Activated naive CD8-positive, alpha-beta T cell treated with anti-CD3 and anti-CD28 coated beads, Interleukin-2, amount 50 U/mL, for 24 hours (primary cell): Measurements from ENCODE around the gene MAPK9.

Experiments used
- ATAC-seq: fragments of 150-1000 bp; cut with Tn5 transposase; one replicate; pipeline ENCODE4 v1.10.0; 2021
- DNase-seq: peaks from one replicate; pipeline ENCODE4 v3.0.0; 2021
- H3K27ac Mint-ChIP-seq: one replicate; pipeline ENCODE4 v1.8.0; 2021; ENCODE audit warnings: mild to moderate bottlenecking, mixed read lengths
- H3K27me3 Mint-ChIP-seq: one replicate; pipeline ENCODE4 v1.8.0; 2021; ENCODE audit warnings: mixed read lengths
- H3K36me3 Mint-ChIP-seq: one replicate; pipeline ENCODE4 v1.8.0; 2021; ENCODE audit warnings: low read depth, mixed read lengths
- H3K4me1 Mint-ChIP-seq: one replicate; pipeline ENCODE4 v1.8.0; 2021; ENCODE audit warnings: mixed read lengths
- H3K4me3 Mint-ChIP-seq: one replicate; pipeline ENCODE4 v1.8.0; 2021; ENCODE audit warnings: mild to moderate bottlenecking, moderate library complexity, mixed read lengths
- H3K9me3 Mint-ChIP-seq: one replicate; pipeline ENCODE4 v1.8.0; 2021; ENCODE audit warnings: mixed read lengths

Gene MAPK9

DNA sequence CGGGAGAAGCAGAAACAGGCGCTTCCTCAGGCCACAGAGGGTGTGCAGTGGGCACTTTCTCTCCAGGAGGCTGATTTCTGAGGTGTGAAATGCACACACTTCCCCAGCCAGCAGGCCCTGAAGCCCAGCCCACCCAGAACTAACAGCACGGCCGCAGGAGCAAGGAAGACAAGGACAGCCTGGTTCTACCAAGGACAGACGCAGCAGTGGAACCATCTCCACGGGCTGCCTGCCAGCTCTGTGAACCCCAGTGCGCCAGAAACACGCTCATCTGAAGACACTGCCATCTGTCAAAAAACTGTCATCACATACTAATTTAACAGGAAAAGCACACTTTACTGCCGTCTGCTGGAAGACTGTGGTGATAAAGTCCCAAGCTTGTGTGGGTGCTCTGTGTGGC is 40.7 kb downstream of the MAPK9 start:
- H3K4me3 Mint-ChIP-seq, result no peak overlapping the region
- no peaks in the 10 kb centered on the region for H3K4me1 Mint-ChIP-seq
- ATAC-seq (no peak), DNase-seq (no peak)
- H3K9me3 Mint-ChIP-seq, result peaks cover 50% of the 10 kb centered on the region
- H3K27ac Mint-ChIP-seq, result no peak overlapping the region
- no peaks in the 10 kb centered on the region for H3K27me3 Mint-ChIP-seq
- peaks cover 95% of the 10 kb centered on the region for H3K36me3 Mint-ChIP-seq

DNA sequence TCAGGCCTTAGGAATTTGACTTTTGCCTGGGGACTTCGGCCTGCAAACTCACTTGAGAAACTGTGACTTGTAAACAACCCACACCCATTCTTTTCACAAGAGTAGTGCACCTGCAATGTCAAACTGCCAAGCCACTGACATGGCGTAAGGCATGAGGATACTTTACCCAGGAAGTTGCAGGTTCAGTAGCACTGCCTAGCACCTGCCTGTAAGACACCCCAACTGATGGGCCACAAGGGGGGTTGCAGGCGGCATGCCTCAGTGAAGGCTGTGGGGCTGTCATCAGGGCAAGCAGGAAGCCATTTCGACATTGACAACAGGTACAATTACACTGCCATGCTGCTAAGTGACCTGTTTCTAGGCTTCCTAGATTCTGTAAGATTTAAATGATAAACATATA is 41.6 kb downstream of the MAPK9 start:
- H3K9me3 Mint-ChIP-seq, result peaks cover 46% of the 10 kb centered on the region
- H3K36me3 Mint-ChIP-seq, result peaks cover 94% of the 10 kb centered on the region
- H3K27me3 Mint-ChIP-seq, result no peaks in the 10 kb centered on the region
- DNase-seq (no peak), ATAC-seq (no peak)
- H3K4me3 Mint-ChIP-seq, result no peak overlapping the region
- no peak overlapping the region for H3K27ac Mint-ChIP-seq
- H3K4me1 Mint-ChIP-seq, result no peaks in the 10 kb centered on the region

DNA sequence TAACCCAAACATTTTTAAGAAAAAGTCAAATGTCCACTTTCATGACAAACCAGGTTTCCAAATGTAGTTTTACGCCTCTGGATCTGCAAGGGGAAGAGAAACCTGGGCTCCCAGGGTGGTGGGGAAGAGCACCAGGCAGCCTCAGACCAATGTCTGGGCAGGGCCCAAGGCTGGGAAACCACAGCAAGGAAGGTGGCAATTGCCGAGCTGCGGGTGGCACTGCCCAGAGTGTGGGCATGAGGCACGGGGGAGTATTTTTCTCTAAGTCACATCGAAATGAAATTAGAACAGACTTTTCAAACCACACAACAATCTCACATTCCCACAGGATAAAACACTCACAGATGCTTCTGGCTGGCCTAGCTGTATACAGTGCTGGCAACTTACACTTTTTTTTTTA is 50.3 kb downstream of the MAPK9 start:
- peaks cover 92% of the 10 kb centered on the region for H3K36me3 Mint-ChIP-seq
- no peak overlapping the region for H3K27ac Mint-ChIP-seq
- H3K9me3 Mint-ChIP-seq, result peaks cover 46% of the 10 kb centered on the region
- ATAC-seq (no peak), DNase-seq (no peak)
- H3K27me3 Mint-ChIP-seq, result no peaks in the 10 kb centered on the region
- no peaks in the 10 kb centered on the region for H3K4me1 Mint-ChIP-seq
- H3K4me3 Mint-ChIP-seq, result no peak overlapping the region

DNA sequence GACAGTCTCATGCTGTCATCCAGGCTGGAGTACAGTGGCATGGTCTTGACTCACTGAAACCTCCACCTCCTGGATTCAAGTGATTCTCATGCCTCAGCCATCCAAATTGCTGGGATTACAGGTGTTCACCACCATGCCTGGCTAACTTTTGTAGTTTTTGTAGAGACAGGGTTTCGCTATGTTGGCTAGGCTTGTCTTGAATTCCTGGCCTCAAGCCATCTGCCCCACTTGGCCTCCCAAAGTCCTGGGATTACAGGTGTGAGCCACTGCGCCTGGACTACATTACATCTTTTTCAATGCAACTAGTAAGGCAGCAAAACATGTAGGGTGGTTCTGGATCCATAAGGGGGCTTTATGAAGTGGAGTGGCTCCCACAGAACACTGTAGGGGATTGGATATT is 53.3 kb downstream of the MAPK9 start:
- no peaks in the 10 kb centered on the region for H3K4me1 Mint-ChIP-seq
- ATAC-seq (no peak), DNase-seq (no peak)
- H3K27ac Mint-ChIP-seq, result no peak overlapping the region
- H3K4me3 Mint-ChIP-seq, result no peak overlapping the region
- peaks cover 28% of the 10 kb centered on the region for H3K9me3 Mint-ChIP-seq
- no peaks in the 10 kb centered on the region for H3K27me3 Mint-ChIP-seq
- H3K36me3 Mint-ChIP-seq, result peaks cover 94% of the 10 kb centered on the region

DNA sequence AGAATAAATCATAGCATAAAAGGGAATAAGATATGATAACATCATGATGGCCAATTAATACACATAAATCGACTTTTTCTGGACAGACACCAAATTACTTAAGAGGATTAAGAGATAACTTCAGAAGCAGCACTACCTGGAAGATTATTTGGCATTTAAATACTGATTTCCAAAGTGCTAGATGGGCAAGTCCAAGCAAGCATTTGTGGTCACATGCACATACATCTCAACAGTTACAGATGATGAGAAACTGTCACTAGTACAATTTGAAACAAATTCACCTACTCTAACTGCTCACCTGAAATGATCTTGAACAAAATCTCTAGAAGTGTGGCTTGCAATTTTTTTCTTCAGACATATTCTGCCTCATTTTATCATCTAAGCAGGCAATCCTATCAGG is 56.0 kb downstream of the MAPK9 start:
- no peak overlapping the region for H3K27ac Mint-ChIP-seq

DNA sequence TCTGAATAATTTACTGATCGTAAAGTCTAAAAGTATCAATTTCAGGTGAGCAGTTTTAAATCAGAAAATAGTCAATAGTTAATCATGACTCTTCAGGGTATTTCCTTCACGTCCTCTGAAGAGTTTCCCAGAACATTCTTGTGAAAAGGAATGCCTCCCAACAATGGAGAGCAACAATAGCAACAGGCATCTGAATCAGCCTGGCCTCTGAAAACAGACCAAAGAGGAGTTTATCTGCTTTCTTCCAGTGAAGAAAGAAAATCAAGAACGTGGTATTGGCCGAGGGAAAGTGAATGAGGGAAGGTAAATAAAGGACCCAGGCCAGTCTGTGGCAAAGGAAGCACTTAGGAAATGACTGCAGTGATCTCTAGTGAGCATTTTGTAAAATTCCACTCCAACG is 56.8 kb downstream of the MAPK9 start:
- no peaks in the 10 kb centered on the region for H3K27me3 Mint-ChIP-seq
- DNase-seq (no peak), ATAC-seq (no peak)
- peaks cover 9% of the 10 kb centered on the region for H3K9me3 Mint-ChIP-seq
- H3K27ac Mint-ChIP-seq, result no peak overlapping the region
- no peaks in the 10 kb centered on the region for H3K4me1 Mint-ChIP-seq
- peaks cover 81% of the 10 kb centered on the region for H3K36me3 Mint-ChIP-seq
- no peak overlapping the region for H3K4me3 Mint-ChIP-seq

More for the DNA sequence above, 56.0 kb downstream of the MAPK9 start:
- no peak for DNase-seq
- Mint-ChIP-seq H3K27me3 (no peaks in the 10 kb centered on the region), H3K4me3 (no peak overlapping the region), H3K36me3 (peaks cover 84% of the 10 kb centered on the region), H3K4me1 (no peaks in the 10 kb centered on the region), H3K9me3 (peaks cover 16% of the 10 kb centered on the region)
- no peak for ATAC-seq

DNA sequence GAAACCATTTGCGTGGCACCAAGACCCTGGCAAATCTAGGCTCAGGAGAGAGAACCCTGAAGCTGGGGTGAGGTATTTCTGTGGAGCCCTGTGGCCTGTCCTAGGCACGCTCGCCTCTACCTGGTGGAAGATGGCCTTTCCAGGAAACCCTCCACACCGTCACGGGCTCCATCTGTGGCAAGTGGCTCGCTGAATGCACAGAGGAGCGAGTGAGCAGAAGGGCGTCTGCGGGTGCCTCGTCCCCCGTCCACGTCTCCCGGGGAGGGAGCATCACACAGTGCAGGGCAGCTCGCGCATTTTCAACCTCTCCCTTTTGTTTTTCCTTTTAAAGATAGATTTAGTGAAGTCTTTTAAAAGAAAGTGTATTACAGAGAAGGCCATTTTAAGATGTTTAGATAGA is 57.6 kb downstream of the MAPK9 start:
- Mint-ChIP-seq H3K4me1 (no peaks in the 10 kb centered on the region), H3K9me3 (peaks cover 10% of the 10 kb centered on the region), H3K27me3 (no peaks in the 10 kb centered on the region), H3K36me3 (peaks cover 74% of the 10 kb centered on the region), H3K4me3 (no peak overlapping the region), H3K27ac (no peak overlapping the region)
- DNase-seq, result no peak
- ATAC-seq, result no peak

DNA sequence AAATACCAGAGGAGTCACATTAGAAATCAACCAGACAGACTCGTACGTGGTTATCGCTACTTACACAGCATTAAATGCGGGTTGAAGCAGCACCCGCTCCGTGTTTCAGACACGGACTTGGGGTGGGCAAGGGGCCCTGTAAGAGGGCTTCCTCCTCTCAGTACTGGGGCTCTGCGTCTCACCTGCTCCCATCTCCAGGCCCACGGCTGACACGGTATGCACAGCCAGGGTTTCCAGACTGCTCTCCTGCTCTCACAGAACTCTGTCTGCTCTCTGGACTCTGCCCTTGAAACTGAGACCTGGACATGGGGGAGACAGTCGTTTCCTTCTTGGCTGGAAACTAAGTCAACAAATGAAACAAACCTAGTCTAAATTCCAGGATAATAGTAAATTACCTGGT is 58.2 kb downstream of the MAPK9 start:
- Mint-ChIP-seq H3K36me3 (peaks cover 74% of the 10 kb centered on the region), H3K9me3 (peaks cover 10% of the 10 kb centered on the region)

DNA sequence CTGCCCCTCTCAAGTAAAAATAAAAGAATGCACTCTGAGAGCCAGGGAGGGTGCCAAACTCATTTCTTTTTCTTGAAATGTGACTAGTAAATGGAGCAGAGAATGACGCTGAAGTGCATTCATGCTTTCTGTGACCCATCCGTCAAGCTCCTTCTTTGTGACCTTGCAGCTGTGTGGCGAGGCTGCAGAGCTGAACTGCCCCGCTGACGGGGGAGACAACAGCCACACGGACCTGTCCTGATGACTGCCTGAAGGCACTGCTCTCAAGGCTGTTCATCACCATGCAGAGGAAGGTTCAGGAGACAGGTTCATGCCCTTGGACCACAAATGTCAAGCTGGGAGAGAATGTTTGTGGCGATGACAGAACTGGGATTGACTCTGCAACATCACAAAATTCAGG is 61.9 kb downstream of the MAPK9 start:
- Mint-ChIP-seq H3K27me3 (no peaks in the 10 kb centered on the region), H3K36me3 (peaks cover 60% of the 10 kb centered on the region), H3K4me3 (no peak overlapping the region), H3K9me3 (peaks cover 36% of the 10 kb centered on the region), H3K4me1 (no peaks in the 10 kb centered on the region), H3K27ac (no peak overlapping the region)
- no peak for DNase-seq
- no peak for ATAC-seq

More for the DNA sequence above, 58.2 kb downstream of the MAPK9 start:
- Mint-ChIP-seq H3K27ac (no peak overlapping the region), H3K4me1 (no peaks in the 10 kb centered on the region), H3K27me3 (no peaks in the 10 kb centered on the region), H3K4me3 (no peak overlapping the region)
- no peak for ATAC-seq
- DNase-seq, result no peak

DNA sequence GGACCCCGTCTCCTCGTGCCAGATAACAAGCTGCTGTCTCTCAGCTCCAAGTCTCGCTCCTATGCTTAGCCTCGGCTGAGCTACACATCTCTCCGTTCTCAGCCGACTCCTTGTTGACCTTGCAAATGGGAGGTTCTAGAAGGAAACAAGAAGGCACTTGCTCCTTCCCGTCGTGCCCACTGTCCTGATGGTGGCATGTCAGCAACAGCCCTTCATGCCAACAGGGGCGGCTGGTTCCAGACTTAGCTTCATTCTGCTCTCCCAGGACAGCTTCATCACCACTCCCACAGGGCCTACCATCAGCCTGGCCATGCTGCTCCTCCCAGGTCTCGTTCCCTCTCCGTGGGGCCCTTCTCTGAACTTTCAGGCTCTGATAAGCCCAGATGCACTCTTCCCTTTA is 69.8 kb downstream of the MAPK9 start:
- H3K4me1 Mint-ChIP-seq, result no peaks in the 10 kb centered on the region
- no peak for DNase-seq
- H3K27ac Mint-ChIP-seq, result no peak overlapping the region
- H3K4me3 Mint-ChIP-seq, result no peak overlapping the region
- no peak for ATAC-seq
- peaks cover 65% of the 10 kb centered on the region for H3K9me3 Mint-ChIP-seq
- H3K27me3 Mint-ChIP-seq, result no peaks in the 10 kb centered on the region
- H3K36me3 Mint-ChIP-seq, result peaks cover 22% of the 10 kb centered on the region

DNA sequence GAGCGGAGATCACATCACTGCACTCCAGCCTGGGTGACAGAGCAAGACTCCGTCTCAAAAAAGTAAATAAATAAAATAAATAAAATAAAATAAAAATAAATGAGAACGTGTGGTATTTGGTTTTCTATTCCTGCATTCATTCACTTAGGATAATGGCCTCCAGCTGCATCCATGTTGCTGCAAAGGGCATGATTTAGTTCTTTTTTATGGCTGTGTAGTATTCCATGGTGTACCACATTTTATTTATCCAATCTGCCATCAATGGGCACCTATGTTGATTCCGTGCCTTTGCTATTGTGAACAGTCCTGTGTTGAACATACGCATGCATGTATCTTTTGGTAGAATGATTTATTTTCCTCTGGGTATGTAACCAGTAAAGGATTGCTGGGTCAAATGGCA is 74.1 kb downstream of the MAPK9 start:
- Mint-ChIP-seq H3K27ac (no peak overlapping the region), H3K9me3 (peaks cover 47% of the 10 kb centered on the region), H3K4me3 (no peak overlapping the region), H3K27me3 (peaks cover 6% of the 10 kb centered on the region), H3K36me3 (peaks cover 3% of the 10 kb centered on the region), H3K4me1 (no peaks in the 10 kb centered on the region)
- no peak for DNase-seq
- ATAC-seq, result no peak

DNA sequence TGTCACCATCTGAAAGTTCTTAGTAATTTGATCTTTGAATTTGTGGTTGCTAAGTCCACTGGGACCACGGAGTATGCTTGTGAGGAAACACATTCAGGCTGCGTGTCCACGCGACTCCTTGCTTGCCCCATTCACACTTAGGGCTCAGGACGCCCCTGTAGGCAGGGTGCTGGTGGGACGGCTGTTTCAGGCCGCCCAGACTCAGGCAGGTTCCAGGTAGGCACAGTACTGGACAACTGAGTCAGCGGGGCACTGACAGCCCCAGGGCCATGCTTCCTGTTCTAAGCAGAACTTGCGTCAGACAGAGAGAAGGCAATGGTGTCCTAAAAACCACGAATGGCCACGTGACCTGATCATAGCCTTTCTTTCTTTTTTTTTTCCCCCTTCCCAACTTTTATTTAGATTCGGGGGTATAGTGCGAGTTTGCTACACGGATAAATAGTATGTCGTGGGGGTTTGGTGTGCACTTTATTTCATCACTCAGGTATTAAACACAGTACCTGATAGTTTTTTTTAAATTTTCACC is 75.2 kb downstream of the MAPK9 start:
- H3K27me3 Mint-ChIP-seq, result peaks cover 10% of the 10 kb centered on the region
- H3K9me3 Mint-ChIP-seq, result peaks cover 38% of the 10 kb centered on the region
- no peak for DNase-seq
- H3K4me3 Mint-ChIP-seq, result no peak overlapping the region
- no peaks in the 10 kb centered on the region for H3K4me1 Mint-ChIP-seq
- ATAC-seq, result no peak
- peaks cover 2% of the 10 kb centered on the region for H3K36me3 Mint-ChIP-seq
- H3K27ac Mint-ChIP-seq, result no peak overlapping the region

DNA sequence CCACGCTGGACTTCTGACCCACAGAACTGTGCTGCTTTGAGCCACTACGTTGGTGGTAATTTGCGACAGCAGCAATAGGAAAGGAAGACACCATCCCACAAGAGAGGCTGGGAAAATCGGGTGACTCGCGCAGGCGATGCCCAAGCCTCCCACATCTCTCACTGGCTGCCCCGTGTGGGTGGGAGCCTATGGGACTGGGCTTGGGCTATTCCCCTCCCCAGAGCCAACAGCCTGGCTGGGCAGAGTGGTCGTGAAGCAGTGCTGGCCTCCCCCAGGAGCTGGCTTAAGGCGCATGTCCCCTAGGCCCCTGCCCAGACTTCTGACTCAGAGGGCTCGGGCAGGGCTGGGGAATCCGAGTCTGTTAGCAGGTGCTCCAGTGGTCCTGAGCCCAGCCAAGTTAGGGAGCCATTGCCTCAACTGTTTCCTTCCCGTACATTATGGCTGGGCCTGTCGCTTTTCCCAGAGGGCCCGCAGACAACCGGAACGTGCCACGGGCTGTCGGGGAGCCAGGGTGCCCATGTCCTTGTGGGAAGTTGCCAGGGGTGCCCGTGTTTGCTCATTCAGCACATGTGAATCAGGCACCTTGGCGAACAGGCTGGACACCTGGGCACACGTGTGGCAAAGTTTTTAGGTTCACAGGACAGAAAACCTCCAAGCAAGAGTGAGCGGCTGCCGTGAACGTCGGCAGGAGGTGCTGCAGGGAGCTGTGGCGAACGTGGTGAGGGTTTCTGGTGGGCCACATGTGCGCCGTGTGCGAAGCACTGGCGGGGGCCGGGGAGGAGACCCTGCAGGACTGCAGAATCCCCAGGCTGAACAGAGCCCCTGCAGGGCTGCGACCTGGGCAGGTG is 75.9 kb downstream of the MAPK9 start:
- H3K9me3 Mint-ChIP-seq, result peaks cover 38% of the 10 kb centered on the region
- no peak overlapping the region for H3K27ac Mint-ChIP-seq
- DNase-seq (no peak), ATAC-seq (no peak)
- H3K36me3 Mint-ChIP-seq, result peaks cover 2% of the 10 kb centered on the region
- peaks cover 10% of the 10 kb centered on the region for H3K27me3 Mint-ChIP-seq
- no peaks in the 10 kb centered on the region for H3K4me1 Mint-ChIP-seq
- no peak overlapping the region for H3K4me3 Mint-ChIP-seq

DNA sequence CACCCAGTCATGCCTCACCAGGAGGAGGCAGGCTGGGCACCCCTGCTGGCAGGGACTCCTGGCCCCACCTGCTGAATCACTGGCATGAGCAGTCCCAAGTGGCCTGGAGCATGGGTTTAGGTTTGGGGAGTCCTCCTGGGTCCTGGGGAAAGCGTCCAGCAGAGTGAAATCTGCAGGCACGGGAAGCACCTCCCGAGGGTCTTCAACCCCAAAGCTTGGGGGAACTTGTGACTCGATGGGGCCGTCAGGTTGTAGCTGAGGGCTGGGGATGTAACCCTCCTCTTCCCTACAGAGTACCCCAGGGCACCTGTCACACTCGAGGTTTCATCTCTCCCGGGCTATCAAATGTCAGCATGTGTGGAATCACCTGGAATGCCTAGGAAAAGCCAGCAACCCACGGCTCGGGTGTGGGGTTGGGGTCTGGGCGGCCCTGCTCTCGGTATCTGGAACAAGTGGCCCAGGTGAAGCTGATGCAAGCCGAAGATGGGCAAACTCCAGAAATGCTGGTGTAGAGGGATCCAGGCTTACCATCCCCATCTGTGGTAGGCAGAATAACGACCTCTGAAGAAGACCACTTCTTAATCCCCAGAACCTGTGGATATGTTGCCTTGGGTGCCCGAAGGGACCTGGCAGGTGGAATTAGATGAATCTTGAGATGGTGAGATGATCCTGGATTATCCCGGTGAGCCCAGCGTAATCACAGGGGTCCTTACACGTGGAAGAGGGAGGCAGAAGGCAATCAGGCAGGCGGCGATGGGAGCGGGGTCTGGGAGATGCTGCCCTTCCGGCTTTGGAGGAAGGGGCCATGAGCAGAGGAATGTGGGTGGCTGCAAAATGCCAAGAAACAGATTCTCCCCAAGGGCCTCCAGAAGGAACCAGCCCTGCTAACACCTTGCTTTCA is 76.8 kb downstream of the MAPK9 start:
- DNase-seq (no peak), ATAC-seq (no peak)
- no peaks in the 10 kb centered on the region for H3K36me3 Mint-ChIP-seq
- H3K27ac Mint-ChIP-seq, result no peak overlapping the region
- no peaks in the 10 kb centered on the region for H3K4me1 Mint-ChIP-seq
- H3K27me3 Mint-ChIP-seq, result peaks cover 17% of the 10 kb centered on the region
- H3K4me3 Mint-ChIP-seq, result no peak overlapping the region
- peaks cover 35% of the 10 kb centered on the region for H3K9me3 Mint-ChIP-seq
